NCI-H1092 (cell line): Measurements from ENCODE around the gene ATP1A2.
"Not testable (repeated sequence)": the region's sequence is repeated elsewhere in the genome, so short reads cannot be mapped to it uniquely, and the experiment has no call there.

ENCODE experiments used
- DNase-seq: peaks from one replicate; lab custom pipeline; 2025; lab: John Stamatoyannopoulos, UW

ATP1A2 gene

DNA sequence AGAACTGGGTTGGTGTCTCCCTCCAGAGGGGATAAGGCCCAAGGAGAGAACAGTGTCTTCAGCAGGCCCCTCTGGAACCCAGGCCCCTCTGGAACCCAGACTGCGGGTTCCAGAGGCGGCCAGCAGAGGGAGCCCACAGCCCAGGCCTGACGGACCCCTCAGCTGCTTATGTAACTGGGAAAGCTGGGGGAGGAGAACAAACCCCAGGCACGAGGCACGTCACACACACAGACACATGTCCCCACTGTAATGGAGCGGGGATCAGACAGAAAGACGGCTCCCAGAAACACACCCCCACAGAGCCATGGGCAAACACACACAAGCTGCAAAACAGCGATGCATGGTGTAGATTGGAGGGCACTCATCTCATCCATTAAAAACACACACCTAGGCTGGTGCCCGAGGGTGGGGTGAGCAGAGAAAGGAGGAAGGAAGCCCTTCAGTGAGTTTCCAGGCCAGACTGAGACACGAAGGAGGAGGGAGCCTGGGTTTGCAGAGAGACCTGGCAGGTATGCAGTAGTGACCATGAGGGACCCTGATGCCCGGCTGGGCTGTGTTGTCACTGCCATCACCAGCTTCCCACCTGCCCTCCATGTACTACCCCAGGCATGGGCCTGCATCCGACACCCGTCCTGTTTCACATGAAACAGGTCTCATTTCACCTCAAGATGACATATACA, 14.4 kb upstream of the ATP1A2 start:
- peak; percentile 40 for DNase-seq

GRCh38 chr1:160101717-160102522, 13.6 kb upstream of the ATP1A2 start:
- DNase-seq = no peak

DNA sequence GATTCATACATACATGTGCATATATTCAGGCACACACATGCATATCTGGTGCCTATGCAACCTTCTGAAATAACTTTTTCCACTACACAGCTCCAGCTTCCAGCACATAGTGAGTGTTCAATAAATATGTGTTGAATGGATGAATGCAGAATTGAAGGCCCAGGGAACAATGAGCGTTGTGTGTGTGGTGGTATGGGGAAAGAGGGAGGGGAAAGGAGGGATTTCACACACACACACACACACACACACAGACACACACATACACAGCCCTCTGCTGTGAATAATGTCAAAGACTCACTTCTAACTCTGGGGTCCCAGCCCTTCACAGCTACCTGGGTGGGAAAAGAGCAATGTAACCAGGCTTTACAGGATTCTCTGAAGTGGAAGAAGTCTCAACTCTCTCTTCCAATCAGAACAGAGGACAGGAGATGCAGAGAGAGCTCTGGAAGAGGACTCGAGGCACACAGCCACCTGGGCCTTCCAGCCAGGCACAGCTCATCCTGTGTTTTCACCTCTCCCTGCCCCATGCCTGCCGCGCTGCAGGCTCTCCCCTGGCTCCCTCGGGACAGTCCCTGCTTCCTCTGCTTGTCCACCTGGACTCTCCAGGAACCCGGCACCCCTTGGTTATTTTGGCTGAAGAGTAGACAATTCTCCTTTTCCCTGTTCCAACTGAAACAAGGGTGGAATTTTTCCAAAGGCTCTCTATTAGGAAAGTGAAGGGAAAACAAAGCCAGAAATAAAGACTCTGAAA, 11.7 kb upstream of the ATP1A2 start:
- no peak for DNase-seq

GRCh38 chr1:160104486-160104885, 11.1 kb upstream of the ATP1A2 start:
- DNase-seq = no peak

GRCh38 chr1:160105155-160105554, 10.4 kb upstream of the ATP1A2 start:
- no peak for DNase-seq

DNA sequence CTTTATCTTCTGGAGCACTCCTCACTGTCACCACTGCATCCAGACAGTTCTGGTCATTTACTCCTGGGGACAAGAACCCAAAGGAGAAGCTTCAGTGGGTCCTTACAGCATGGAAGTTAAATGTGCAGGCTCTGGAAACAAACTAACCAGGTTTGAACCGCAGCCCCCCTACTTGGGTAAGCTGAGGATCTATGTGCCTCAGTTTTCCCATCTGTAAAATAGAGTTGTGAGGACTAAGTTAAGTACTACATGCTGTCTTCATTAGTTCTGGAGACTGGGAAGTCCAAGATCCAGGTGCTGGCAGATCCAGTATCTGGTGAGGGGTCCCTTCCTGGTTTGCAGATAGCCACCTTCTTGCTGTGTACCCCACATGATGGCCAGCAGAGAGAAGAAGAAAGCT, 8.0 kb upstream of the ATP1A2 start:
- DNase-seq = no peak

DNA sequence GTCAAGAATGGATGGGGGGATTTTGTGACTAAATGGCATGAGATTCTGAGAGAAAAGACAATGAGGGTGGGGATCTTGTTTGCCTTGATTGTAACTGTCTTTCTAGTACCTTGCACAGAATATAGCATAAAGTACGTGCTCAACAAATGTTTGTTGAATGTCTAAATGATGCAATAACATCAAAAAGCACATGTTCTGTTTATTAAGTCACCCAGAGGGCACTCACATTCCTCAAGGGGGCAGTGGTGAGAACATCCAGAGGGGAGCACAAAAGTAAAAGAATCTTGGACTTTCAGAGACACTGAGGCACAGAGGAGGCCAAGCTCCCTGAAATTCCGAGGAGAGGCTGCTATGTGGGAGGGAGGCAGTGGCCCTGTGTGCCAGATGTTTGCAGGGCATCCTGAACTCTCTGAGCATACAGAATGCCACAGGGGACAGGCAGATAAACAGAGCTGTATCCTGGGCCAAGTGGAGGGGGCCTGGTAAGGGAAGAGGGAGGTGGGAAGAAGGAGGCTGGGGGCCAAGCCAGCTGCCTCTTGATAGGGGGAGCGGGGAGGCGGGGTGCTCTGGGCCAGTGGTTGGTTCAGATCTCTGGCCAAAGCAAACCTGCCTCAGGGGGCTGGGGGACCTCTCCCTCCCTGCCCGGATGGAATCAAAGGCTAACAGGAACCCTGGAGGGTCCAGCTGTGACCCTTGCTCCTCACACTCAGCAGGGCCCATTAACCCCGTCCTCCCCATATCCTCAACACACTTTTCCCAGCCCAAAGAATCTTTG, 6.5 kb upstream of the ATP1A2 start:
- no peak for DNase-seq

DNA sequence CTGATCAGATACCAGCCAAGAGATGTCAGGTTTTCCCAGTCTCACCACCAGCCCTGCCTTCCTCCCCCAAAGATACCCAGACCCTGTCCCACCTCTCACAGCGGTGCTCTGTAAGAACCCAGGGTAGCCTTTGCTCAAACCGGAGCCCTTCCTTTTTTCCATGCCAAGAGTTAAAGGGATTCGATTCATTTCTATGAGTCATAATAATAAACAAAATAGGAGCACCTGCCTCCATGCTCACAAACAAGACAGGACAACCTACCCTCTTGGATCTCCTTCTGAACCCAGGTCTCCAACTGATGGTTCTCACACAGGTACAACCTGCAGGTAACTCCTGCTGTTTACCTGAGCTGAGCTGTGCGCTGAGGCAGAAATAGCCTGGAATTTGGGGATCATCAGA, 5.9 kb upstream of the ATP1A2 start:
- no peak for DNase-seq

- DNase-seq = not testable (repeated sequence)
Measured at GRCh38 chr1:160111462-160111861, 4.1 kb upstream of the ATP1A2 start.

GRCh38 chr1:160112357-160112756, 3.2 kb upstream of the ATP1A2 start:
- DNase-seq = no peak

DNA sequence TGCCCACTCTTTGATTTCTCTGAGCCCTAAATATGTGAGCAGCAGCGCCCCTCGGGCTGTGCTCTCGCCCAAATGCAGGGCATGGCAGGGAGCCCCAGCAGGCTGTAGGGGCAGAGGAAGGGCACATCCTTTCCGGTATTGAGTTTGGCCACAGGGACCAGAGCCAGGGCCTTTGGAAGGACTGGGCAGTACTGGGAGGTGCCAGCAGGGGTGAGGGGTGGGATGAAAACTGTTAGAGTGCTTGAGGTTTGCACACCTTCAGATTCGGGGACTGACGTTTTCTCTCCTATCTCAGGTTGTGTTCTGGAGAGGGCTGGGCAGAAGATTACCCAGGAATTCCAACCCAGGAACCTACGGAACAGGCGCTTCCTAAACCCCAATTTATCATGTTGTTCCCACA, 2.2 kb upstream of the ATP1A2 start:
- no peak for DNase-seq

- no peak for DNase-seq
Measured at GRCh38 chr1:160114085-160114484, 1.5 kb upstream of the ATP1A2 start.

GRCh38 chr1:160116283-160117147, 956 bp downstream of the ATP1A2 start:
- no peak for DNase-seq

GRCh38 chr1:160117300-160117699, 1.7 kb downstream of the ATP1A2 start:
- DNase-seq = no peak

DNA sequence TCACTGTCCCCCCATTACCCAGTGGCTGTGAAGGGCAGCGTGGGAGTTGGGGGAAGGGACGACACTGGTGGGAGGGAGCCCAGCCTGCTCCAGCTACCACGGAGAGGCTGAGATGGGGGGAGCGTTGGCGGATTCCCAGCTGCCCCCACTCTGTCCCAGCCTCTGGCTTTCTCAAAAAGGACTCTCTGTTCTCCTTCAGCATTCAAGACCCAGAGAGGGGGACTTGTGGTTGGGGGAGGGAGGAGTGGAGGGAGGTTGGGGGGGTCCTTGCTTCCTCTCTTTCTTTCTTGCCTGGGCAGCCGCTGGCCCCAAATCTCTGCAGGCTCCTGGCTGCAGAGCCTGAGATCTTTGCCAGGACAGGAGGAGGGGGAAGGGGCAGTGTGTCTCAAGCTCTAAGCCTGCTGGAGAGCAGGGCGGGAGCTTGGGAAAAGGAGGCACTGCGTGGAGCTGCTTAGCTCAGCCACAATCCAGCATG, 2.2 kb downstream of the ATP1A2 start:
- DNase-seq = no peak

- no peak for DNase-seq
Measured at GRCh38 chr1:160118928-160119327, 3.4 kb downstream of the ATP1A2 start.

DNA sequence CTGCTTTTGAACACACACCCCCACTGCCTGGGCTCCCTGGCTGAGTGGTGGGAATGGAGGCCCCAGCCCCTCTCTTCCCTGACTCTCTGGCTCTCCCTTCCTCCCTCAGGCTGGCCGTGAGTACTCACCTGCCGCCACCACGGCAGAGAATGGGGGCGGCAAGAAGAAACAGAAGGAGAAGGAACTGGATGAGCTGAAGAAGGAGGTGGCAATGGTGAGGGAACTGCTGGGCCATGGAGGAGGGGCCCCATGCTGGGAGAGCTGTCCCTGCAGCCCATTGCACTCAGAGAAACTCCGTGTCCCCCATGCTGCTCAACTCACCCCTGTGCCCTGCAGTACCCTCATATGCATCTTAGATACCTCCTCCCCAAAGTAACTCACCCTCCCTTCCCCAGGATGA, 5.2 kb downstream of the ATP1A2 start:
- DNase-seq = no peak

DNA sequence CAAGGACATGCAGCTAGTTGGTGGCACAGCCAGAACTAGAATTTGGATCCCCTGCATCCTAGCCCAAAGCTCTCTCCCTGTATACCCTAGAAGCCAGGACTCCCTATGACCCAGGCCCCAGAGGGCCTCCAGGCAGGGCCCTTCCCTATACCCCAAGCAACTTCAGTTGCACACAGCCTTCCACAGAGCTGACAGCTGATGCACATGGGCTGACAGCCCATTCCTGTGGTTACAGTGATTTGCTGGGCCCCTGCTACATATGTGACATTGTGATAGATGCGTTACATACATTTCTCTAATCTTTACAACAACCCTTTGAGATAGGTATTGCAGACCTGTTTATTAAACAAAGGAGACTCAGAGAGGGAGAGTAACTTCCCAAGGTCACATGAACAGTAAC, 5.8 kb downstream of the ATP1A2 start:
- DNase-seq = no peak

DNA sequence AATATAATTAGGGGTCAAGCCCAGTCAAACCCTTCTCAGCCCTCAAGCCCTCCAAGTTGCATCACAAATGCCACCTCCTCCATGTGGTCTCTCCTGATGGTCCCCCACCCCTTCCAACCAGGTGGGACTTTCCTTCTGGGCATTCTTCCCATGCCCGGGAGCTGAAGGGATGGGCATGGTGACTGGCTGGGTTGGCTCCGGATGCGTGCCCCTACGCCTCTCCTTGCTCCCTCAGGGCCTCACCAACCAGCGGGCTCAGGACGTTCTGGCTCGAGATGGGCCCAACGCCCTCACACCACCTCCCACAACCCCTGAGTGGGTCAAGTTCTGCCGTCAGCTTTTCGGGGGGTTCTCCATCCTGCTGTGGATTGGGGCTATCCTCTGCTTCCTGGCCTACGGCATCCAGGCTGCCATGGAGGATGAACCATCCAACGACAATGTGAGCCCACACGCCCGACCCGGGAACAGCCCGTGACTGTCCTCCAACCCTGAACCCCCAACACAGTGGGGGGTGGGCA, 7.5 kb downstream of the ATP1A2 start:
- DNase-seq = no peak

GRCh38 chr1:160123726-160124125, 8.2 kb downstream of the ATP1A2 start:
- DNase-seq = no peak
